Measurements from ENCODE around the gene RGS11.

The RGS11 gene

GRCh38 chr16:296276-296675 lies 20.5 kb upstream of the RGS11 start:
- no peak for DNase-seq

GRCh38 chr16:293043-293775 lies 17.5 kb upstream of the RGS11 start:
- DNase-seq = no peak

GRCh38 chr16:291539-291938 lies 15.8 kb upstream of the RGS11 start:
- no peak for DNase-seq

- DNase-seq = no peak
Observed at GRCh38 chr16:290681-291405, 15.1 kb upstream of the RGS11 start.

GRCh38 chr16:290015-290680 lies 14.4 kb upstream of the RGS11 start:
- DNase-seq = no peak

GRCh38 chr16:289395-289997 lies 13.8 kb upstream of the RGS11 start:
- DNase-seq = no peak

- DNase-seq = no peak
Observed at GRCh38 chr16:287981-288920, 12.5 kb upstream of the RGS11 start.

GRCh38 chr16:287298-287811 lies 11.6 kb upstream of the RGS11 start:
- no peak for DNase-seq

GRCh38 chr16:286491-287297 lies 10.9 kb upstream of the RGS11 start:
- DNase-seq = no peak

GRCh38 chr16:285146-286055 lies 9.7 kb upstream of the RGS11 start:
- DNase-seq = no peak

GRCh38 chr16:284204-285120 lies 8.7 kb upstream of the RGS11 start:
- DNase-seq = no peak

- no peak for DNase-seq
Observed at GRCh38 chr16:283033-283805, 7.5 kb upstream of the RGS11 start, which contains the start of gene PDIA2. Gene PDIA2, plus strand, starts transcription at chr16:283164. Its CDS starts 6 bp downstream, at chr16:283170.

- no peak for DNase-seq
Observed at GRCh38 chr16:282491-282890, 6.7 kb upstream of the RGS11 start.

- DNase-seq = no peak
Observed at GRCh38 chr16:281660-282255, 6.0 kb upstream of the RGS11 start.

GRCh38 chr16:280991-281659 lies 5.4 kb upstream of the RGS11 start:
- DNase-seq = no peak

- no peak for DNase-seq
Observed at GRCh38 chr16:280552-280951, 4.8 kb upstream of the RGS11 start, which contains the start of gene ARHGDIG. Gene ARHGDIG, plus strand, starts transcription at chr16:280591. Its CDS starts 90 bp downstream, at chr16:280681.

GRCh38 chr16:280005-280460 lies 4.3 kb upstream of the RGS11 start:
- no peak for DNase-seq
